Measurements from ENCODE around the gene TACC2.
"Not testable (repeated sequence)": the region's sequence is repeated elsewhere in the genome, so short reads cannot be mapped to it uniquely, and the experiment has no call there.

Gene TACC2

DNA sequence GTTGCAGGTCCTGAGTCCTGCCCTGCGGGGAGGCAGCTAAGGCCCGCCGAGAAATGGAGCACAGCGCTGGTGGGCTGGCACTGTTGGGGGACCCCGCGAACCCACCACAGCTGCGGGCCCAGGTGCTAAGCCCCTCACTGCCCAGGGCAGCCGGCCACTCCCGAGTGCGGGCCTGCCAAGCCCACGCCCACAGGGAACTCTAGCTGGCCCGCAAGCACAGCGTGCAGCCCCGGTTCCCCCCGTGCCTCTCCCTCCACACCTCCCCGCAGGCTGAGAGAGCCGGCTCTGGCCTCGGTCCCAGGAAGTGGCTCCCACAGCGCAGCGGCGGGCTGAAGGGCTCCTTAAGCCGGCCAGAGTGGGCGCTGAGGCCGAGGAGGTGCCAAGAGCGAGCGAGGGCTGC lies 10.5 kb upstream of the TACC2 start:
- no peak for DNase-seq (ENCODE audit: low read depth)

DNA sequence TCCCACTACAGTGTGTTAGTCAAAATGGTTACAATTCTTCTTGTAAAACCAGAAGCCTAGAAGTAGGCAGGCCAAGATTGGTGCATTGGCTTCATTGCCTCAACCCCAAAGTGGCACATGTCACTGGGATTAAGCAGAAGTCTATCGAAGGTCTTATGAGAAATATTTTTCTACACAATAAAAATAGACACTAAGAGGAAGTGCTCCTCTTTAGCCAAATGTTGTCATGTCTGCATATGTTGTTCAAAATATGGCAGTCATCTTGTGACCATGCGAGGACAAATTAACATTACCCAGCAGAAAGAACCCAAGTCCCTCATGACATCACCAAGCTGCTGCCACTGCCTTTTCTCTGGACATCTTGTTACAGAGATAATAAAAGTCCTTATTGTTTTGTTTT lies 7.6 kb upstream of the TACC2 start:
- no peak for DNase-seq (ENCODE audit: low read depth)

DNA sequence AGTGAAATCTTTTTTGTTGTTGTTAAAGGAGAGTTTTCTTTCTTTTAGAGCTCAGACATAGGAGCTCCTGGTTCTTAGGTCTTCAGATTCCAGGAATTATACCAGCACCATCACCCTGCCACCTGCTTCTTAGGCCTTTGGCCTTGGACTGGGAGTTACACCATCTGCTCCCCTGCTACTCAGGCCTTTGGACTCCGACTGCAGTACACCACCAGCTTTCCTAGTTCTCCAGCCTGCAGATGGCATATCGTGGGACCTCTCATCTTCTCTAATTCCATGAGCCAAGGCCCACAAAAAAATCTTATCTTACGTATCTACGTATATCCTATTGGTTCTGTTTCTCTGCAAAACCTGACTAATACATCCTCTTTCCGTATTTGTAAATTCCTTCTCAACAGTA lies 5.1 kb upstream of the TACC2 start:
- DNase-seq (ENCODE audit: low read depth), result no peak

DNA sequence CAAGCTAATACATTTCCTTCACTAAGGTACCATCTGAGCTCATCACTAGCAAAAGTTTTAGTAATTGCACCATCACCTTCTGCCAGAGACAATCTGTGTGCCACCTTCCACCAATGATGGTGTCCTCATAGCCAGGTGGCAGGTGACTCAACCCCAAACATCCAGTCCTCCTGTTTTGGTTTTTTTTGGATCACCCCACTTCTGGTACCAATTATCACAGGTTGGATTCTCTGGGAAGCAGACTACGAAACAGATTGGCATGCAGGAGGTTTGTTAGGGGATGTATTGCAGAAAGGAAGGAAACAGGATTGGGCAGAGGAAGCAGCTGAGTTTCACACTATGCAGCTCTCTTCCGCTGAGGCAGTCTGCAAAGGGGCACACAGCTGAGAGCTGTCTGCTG lies 4.5 kb upstream of the TACC2 start:
- DNase-seq (ENCODE audit: low read depth), result no peak

DNA sequence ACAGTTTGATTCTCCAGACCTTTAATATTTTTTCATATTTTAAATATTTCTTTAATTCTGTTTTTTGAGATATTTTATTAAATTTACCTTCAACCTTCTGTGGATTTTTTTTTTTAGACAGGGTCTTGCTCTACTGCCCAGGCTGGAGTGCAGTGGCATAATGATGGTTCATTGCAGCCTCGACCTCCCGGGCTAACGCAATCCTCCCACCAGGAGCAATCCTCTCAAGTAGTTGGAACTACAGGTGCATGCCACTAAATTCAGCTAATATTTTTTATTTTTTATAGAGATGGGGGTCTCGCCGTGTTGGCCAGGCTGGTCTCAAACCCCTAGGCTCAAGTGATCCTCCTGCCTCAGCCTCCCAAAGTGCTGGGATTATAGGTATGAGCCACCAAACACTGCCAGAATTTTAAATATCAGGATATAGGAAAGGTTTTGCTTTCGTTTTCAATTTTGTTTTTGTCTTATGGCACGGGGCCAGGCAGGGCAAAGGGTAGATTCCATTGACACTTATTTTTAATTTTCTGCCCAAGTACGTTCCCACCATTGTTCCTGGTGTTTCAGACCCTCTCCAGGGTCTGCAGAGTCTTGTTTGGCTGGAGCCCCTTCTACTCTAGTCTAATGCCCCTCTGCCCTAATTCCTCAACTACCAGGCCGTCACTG lies 1.2 kb downstream of the TACC2 start:
- no peak for DNase-seq (ENCODE audit: low read depth)

DNA sequence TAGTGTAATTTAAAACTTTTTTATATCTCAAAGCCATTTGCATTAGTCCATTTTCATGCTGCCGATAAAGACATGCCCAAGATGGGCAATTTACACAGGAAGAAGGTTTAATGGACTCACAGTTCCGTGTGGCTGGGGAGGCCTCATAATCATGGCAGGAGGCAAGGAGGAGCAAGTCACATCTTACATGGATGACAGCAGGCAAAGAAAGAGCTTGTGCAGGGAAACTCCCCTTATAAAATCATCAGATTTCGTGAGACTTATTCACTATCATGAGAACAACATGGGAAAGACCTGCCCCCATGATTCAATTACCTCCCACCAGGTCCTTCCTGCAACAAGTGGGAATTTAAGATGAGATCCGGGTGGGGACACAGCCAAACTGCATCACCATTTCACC lies 2.8 kb downstream of the TACC2 start:
- not testable (repeated sequence) for DNase-seq (ENCODE audit: low read depth)

DNA sequence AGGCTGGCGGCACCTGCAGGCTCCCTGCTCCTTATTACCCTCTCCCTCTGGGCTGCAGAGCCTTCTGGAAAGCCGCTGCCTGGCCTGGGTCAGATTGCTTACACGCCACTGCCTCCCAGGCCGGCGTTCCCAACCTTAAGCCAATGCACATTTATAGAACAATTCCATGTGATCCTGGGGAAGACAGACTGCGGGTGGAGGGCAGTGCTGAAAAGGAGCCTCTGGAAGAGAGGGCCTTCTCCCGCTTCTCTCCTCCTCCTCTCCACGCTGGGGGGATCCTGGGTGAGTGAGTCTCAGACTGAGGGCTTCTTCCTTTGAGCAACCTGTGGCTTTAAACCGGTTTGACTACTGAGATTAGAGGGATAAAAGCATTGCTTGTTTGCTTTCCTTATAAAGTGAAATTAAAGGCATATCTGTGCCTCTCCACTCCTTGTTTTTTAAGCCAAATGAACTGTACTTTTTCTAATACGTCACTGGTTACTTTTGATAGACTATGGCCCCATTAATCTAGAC lies 5.5 kb downstream of the TACC2 start:
- no peak for DNase-seq (ENCODE audit: low read depth)

DNA sequence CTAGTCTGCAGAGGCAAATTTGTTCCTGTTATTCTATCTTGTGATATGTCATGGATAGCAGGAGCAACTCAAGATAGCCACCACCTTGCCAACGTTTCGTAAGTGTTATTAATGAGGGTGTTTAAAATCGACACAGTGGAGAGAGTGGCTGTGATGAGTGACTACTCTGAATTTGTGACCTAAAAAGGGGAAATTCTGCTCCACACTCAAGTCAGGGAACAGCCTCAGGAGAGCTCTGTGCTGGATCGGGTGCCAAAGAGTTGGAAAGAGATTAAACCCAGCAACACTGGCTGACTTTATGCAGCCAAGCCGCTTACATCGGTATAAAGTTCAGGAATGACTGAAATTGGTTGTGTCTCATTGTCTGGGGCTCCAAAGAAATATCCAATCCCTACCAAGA lies 9.5 kb downstream of the TACC2 start:
- DNase-seq (ENCODE audit: low read depth), result no peak

DNA sequence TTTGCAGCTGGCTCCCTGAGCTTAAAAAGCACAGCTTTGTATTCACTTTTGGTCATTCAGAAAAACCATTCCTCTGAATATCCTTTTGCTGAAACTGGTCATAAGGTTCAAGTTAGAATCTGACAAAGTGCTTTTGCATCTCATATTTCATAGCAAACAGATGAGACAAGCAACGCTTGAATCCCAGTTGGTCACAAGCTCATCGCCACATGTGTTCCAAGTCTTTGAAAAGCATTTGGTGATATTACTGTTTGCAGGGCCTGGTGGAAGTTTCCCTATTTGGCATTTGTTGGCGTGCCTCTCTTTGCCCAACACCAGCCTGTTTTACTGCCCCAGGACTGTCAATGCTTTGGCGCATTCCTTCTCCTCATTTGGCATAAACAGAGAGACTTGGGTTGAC lies 10.3 kb downstream of the TACC2 start:
- DNase-seq (ENCODE audit: low read depth), result no peak

DNA sequence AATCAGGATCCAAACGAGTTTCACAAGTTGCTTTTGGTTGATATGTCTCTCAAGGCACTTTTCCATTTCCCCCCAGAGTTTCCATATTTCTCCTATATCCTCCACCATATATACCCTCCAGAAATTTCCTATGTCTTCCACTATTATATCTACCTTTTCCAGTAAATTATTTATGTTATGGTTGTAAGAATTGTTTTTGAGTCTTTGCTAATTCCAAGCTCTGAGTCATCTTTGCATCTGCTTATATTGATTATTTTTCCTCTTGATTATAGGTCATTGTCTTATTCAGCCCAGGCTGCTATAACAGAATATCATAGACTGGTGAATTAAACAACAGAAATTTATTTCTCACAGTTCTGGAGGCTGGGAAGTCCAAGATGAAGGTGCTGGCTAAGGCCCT lies 12.7 kb downstream of the TACC2 start:
- no peak for DNase-seq (ENCODE audit: low read depth)

DNA sequence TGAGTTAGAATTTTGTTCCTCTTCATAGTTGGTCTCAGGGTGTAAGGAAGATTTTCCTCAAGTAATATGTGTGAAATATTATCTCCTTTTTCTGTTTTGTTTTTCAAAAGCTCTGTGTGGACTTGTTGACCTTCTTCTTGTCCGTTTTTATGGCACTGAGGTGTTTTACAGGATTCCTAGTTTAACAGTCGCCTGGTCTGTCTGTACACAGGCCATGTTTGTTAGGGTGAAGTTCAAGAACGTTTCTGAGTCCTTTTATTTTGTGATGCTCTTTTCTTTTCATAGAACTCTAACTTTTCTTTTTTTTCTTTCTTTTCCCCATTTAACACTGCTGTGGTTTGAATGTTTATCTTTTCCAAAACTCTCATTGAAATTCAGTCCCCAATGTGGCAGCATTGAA lies 18.5 kb downstream of the TACC2 start:
- DNase-seq (ENCODE audit: low read depth), result no peak

DNA sequence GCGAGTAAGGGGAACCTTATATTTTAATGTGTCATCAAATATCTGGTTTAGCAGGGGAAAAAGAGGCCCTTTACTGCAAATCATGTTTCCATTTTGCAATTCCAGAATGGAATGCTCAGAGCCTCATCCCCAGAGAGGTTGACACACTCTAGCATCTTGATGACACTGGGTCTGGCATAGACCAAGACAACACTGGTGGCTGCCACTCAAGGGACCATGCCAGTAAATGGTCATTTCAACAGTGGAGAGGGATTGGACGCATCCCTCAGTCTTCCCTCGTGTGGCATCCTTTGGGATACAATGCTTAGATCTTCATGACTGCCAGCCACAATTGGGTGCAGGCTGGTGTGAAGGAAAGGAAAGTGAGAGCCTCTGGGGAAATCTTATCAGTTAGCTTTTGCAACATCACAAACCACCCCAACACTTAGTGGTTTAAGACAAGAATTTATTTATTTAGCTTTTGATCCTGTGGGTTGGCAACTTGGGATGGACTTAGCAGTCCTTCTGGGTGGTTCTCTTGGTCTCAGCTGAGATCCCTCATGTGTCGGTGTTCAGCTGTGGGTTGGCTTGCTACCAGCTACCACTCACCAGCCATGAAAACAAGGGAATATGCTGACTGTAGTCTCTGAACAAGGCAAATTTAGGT lies 21.6 kb downstream of the TACC2 start:
- no peak for DNase-seq (ENCODE audit: low read depth)

DNA sequence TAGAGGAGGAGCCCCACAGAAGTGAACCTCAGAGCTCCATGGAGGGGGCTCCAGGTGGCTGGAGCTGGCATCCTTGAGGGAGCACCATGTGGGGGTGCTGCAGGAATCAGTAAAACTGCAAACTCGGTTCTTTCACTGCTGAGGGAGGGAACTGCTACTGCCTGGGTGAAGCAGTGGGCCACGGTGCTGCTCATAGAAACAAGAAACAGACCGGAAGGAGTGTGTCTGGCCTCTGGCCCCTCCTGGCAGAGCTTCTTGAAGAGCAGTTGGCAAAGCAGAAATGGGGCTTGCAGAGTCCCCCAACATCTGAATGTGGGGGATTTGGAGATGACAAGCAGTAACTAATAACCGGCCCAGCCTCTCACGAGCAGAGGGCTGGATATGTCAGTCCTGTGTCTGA lies 23.8 kb downstream of the TACC2 start:
- DNase-seq (ENCODE audit: low read depth), result no peak

DNA sequence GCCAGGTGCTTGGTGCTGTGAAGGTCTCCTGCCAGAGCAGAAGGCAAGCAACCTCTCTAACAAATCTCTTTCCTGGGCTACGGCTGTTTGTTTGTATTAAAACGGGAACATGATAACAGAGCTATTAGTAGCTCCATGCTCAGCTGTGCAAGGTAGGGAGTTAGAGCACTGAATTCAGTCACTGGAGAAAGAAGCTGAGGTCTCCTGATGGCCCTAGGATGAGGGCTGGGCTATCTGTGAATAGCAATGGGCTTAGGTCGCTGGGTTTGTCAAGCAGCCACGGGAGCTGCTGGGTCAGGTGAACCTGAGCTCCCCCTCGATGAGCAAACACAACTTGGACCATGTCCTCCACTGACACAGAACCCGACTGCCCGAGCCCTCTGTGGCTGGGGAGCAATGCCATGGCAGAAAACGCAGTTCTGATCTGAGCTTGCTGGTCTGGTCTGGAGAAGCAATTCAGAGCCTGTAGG lies 24.4 kb downstream of the TACC2 start:
- DNase-seq (ENCODE audit: low read depth), result no peak

DNA sequence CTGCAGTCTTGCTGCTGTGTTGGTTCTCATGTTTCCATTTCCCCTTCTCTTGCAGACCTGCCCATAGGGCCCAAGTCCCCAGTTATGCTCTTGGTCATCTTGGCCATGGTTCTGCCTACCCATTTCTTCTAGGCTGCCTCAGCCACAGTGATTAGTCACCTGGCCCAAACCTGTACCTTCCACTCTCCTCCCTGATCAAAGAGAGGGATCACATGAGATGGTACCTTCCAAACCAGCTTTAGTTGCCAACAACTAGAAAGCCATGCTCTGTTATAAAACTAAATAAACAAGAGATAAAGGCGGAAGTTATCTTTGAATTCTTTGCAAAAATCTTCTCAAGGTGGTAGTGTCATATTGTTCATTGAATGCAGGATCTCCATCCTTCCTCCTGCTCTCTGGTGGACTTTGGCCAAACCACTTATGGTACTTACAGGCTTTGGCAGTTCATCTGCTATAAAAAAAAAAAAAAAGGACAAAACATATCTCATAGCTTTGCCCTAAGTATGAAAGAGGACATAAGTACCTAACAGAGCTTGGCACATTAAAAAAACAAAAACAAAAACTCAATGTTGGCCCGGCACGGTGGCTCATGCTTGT lies 25.8 kb downstream of the TACC2 start:
- no peak for DNase-seq (ENCODE audit: low read depth)

DNA sequence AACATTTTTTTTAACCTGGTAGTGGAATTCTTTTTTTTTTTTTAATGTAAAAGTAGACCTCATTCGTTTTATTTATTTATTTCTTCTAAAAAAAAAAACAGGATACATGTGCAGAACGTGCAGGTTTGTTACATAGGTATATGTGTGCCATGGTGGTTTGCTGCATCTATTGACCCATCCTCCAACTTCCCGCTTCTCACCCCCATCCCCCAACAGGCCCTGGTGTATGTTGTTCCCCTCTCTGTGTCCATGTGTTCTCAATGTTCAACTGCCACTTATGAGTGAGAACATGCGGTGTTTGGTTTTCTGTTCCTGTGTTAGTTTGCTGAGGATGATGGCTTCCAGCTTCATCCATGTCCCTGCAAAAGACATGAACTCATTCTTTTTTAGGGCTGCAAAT lies 29.0 kb downstream of the TACC2 start:
- not testable (repeated sequence) for DNase-seq (ENCODE audit: low read depth)

DNA sequence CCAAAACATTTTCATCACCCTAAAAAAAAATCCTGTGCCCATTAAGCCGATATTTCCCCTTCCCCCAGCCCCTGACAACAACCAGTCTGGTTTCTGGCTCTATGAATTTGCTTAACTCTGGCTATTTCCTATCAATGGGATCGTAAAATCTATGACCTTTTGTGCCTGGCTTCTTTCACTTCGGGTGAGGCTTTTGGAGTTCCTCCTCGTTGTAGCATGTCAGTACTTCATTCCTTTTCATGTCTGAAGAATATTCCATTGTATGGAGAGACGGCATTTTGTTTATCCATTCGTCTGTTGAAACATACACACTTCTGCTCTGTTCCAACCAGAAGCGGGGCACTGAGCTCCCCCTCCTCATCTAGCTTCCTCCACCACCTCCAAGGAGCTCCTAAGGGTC lies 29.5 kb downstream of the TACC2 start:
- no peak for DNase-seq (ENCODE audit: low read depth)

DNA sequence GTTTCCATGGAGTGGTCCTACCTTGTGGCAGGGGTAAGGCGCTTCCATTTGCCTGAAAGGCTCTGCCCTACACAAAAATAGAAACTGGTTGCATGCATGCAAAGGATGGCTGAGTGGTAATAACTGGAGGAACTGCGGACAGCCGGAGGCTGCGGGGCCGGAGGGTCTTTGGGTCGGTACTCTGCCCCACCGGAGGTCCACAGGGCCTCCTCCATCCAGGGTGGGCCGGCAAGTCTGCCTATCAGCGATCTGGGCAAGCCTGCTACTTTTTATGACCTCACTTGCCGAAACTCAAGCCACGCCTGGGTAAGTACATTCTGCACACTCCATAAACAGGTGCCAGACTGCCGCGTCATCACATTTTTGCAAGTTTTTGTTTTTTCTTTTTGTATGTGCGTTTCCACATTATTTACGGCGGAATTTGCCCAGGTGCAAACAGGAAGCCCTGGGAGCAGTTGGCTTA lies 30.0 kb downstream of the TACC2 start:
- no peak for DNase-seq (ENCODE audit: low read depth)

DNA sequence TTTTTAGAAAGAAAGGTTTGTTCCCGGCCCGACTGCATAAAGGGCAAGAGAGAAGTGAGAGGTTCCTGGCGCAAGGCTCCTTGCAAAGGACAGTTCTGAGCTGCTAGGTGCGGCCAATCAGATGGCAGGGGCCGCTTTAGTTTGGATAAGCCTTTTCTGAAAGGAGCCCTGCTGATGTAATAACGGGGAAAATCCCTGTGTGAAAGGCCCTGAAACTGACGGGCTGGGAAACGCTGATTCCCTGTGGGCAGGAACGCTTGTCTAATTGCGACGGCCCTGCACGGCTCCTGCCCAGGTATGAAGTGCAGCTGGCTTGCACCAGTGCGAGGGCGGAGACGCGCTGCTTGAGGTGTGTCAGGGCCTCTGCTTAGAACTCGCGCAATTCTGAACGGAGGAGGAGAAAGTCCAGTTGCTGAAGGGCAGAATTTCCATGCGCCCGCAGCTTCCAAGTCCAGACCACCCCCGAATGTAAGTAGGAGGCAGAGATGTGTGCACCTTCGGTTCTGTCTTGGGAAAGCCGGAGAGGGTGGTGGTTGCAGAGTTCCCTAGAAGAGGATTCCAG lies 30.5 kb downstream of the TACC2 start:
- no peak for DNase-seq (ENCODE audit: low read depth)

DNA sequence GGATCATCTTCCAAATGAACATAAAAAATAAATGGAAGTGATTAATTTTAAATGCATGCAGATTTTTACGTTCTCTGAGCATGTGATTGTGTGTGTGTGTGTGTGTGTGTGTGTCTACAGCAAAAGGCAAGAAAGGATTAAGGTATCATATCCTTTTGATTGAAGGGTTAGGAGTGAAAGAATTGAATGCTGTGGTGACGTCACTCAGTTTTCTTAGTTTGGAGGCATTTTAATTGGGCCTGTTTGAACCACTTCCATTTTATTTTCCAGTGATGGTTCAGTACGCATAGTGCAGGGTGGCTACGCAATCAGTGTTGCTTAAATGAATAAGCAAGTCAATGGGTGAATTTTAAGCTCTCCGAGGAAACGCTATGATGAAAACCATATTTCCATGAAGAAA lies 31.3 kb downstream of the TACC2 start:
- DNase-seq (ENCODE audit: low read depth), result no peak

DNA sequence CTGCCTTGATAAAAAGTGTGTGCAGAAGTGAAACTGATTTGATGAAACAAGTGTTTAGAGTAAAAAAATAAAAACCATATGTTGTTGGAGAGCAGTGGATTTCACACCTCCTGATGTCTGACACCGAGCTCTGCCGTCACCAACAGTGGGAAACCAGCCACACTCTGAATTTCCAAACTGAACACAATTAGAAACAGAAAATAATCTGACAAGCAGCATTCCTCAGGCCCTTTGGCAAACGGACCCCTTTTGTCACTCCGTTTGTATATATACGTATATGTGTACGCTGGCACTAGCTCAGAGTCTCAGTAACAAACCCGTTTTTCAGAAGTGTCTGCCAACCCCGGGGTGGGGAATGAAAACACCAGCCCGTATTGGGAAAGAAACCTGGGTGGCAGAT lies 32.4 kb downstream of the TACC2 start:
- no peak for DNase-seq (ENCODE audit: low read depth)

DNA sequence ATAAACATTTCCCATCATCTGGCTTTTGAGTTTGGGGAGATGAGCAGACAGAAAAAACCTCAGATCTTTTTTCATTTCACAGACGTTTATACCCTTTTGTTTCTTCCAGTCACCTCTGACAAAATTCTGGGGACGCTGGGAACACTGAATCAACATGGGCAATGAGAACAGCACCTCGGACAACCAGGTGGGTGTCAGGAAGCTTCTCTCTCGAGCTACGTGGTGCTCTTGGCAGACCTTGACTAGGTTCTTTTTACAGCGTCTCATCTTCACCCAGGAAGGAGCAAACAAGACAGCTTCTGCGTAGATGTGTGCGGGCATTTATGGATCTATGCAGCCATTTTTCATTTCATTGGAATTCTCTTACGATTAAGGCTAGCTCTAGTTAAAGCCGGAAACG lies 32.9 kb downstream of the TACC2 start:
- no peak for DNase-seq (ENCODE audit: low read depth)

DNA sequence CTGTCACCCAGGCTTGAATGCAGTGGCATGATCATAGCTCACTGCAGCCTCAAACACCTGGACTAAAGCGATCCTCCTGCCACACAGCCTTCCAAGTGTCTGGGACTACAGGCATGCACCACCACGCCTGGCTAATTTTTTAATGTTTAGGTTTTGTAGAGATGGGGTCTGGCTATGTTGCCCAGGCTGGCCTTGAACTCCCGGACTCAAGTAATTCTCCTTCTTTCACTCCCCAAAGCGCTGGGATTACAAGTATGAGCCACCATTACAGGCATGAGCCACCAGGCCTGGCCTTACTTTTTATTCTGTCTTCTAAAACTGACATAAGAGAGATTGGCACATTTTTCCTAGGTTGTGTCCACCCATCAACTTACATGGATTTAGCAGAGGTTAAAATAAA lies 33.3 kb downstream of the TACC2 start:
- no peak for DNase-seq (ENCODE audit: low read depth)

Data from stimulated activated CD4-positive, alpha-beta T cell treated with anti-CD3 and anti-CD28 coated beads, Interleukin-2, amount 100 ng/mL, for 4 hours (primary cell).